IMR-90 (cell line): ENCODE data around the gene PRKCA. TPM values are rescaled to one million over a fixed set of nuclear protein-coding genes. Genes with fewer than 3 reads are reported as not detected.
"Not testable (repeated sequence)": the region's sequence is repeated elsewhere in the genome, so short reads cannot be mapped to it uniquely, and the experiment has no call there.

ENCODE experiments used
- ATAC-seq: fragments of 200-7000 bp; cut with Tn5 transposase; 2 replicates; pipeline ENCODE4 v1.9.1; 2020; ENCODE audit warnings: low read depth, mild to moderate bottlenecking, moderate library complexity
- BruUV-seq: library from RNA; stranded (reverse); fragments of 400-500 nt; replicated peaks from 2 replicates; lab custom pipeline; 2021; lab: Mats Ljungman, UMichigan
- CTCF ChIA-PET: fragments of 300-600 bp; formaldehyde crosslinking; extraction: SDS; loops from one replicate; lab custom pipeline; 2021; ENCODE audit warnings: antibody characterized with exemption; lab: Yijun Ruan, JAX
- POLR2A ChIA-PET: fragments of 300-600 bp; sonication (Branson Sonifier 250); formaldehyde crosslinking; loops from one replicate; lab custom pipeline; 2022; ENCODE audit warnings: antibody characterized with exemption; ENCODE audit not compliant: unreplicated experiment; lab: Charles Lee
- DNase-seq: peaks from one replicate; pipeline ENCODE4 v3.0.0; 2013
- H2AFZ ChIP-seq: replicated peaks from 2 replicates; pipeline ENCODE3; 2013; ENCODE audit warnings: low read length, mild to moderate bottlenecking; ENCODE audit not compliant: poor library complexity
- H2AK5ac ChIP-seq: 2 replicates; pipeline ENCODE4 v1.6.1; 2013; ENCODE audit warnings: low read depth, low read length, inconsistent platforms
- H2AK9ac ChIP-seq: replicated peaks from 2 replicates; pipeline ENCODE3; 2013; ENCODE audit warnings: mild to moderate bottlenecking, low read depth, low read length, moderate library complexity; ENCODE audit not compliant: poor library complexity
- H2BK120ac ChIP-seq: 2 replicates; pipeline ENCODE4 v1.6.1; 2013; ENCODE audit warnings: low read depth, low read length, inconsistent platforms
- H2BK15ac ChIP-seq: 3 replicates; pipeline ENCODE4 v1.6.1; 2013; ENCODE audit warnings: low read depth, low read length, inconsistent platforms
- H2BK20ac ChIP-seq: 2 replicates; pipeline ENCODE4 v1.6.1; 2013; ENCODE audit warnings: low read depth, mild to moderate bottlenecking, inconsistent platforms, low read length, moderate library complexity
- H2BK5ac ChIP-seq: 2 replicates; pipeline ENCODE4 v1.6.1; 2013; ENCODE audit warnings: mild to moderate bottlenecking, low read depth, low read length, inconsistent platforms; ENCODE audit not compliant: poor library complexity, severe bottlenecking
- H3K14ac ChIP-seq: replicated peaks from 2 replicates; pipeline ENCODE4 v1.6.1; 2013; ENCODE audit warnings: low read depth, low read length, inconsistent platforms
- H3K18ac ChIP-seq: 2 replicates; pipeline ENCODE4 v1.6.1; 2013; ENCODE audit warnings: low read depth, low read length, control low read depth
- H3K23ac ChIP-seq: 2 replicates; pipeline ENCODE4 v1.6.1; 2013; ENCODE audit warnings: low read depth, low read length, inconsistent platforms
- H3K27ac ChIP-seq: 2 replicates; pipeline ENCODE4 v1.5.1; 2013; ENCODE audit warnings: mild to moderate bottlenecking, control low read depth, low read length; ENCODE audit not compliant: insufficient read depth
- H3K27me3 ChIP-seq: 2 replicates; pipeline ENCODE4 v1.6.1; 2013; ENCODE audit warnings: low read length; ENCODE audit not compliant: control insufficient read depth, insufficient read depth
- H3K36me3 ChIP-seq: 2 replicates; pipeline ENCODE4 v1.6.1; 2013; ENCODE audit warnings: low read length, mixed read lengths; ENCODE audit not compliant: control insufficient read depth, insufficient read depth
- H3K4ac ChIP-seq: 2 replicates; pipeline ENCODE4 v1.6.1; 2013; ENCODE audit warnings: low read depth, low read length, inconsistent platforms
- H3K4me1 ChIP-seq: 2 replicates; pipeline ENCODE4 v1.6.1; 2013; ENCODE audit warnings: low read length, mixed read lengths; ENCODE audit not compliant: control insufficient read depth, insufficient read depth
- H3K4me2 ChIP-seq: 2 replicates; pipeline ENCODE4 v1.6.1; 2013; ENCODE audit warnings: low read depth, mild to moderate bottlenecking, control low read depth, low read length, moderate library complexity
- H3K4me3 ChIP-seq: 2 replicates; pipeline ENCODE4 v1.5.1; 2013; ENCODE audit warnings: low read depth, mild to moderate bottlenecking, control low read depth, low read length, moderate library complexity; ENCODE audit not compliant: insufficient read depth
- H3K56ac ChIP-seq: 2 replicates; pipeline ENCODE4 v1.6.1; 2013; ENCODE audit warnings: low read length, inconsistent platforms; ENCODE audit not compliant: insufficient read depth; ENCODE audit errors: extremely low read depth
- H3K79me1 ChIP-seq, 2 experiments: 2 replicates each; pipeline ENCODE4 v1.6.1; 2013; ENCODE audit warnings: low read length in 2 of 2, inconsistent platforms in 1 of 2, low read depth in 1 of 2
- H3K9ac ChIP-seq: 2 replicates; pipeline ENCODE4 v1.6.1; 2013; ENCODE audit warnings: low read depth, low read length, control low read depth
- H3K9me1 ChIP-seq: 2 replicates; pipeline ENCODE4 v1.6.1; 2013; ENCODE audit warnings: low read length, inconsistent platforms; ENCODE audit not compliant: insufficient read depth
- H3K9me3 ChIP-seq: 2 replicates; pipeline ENCODE4 v1.6.1; 2013; ENCODE audit warnings: low read length; ENCODE audit not compliant: control insufficient read depth, insufficient read depth
- H4K20me1 ChIP-seq: 2 replicates; pipeline ENCODE4 v1.6.1; 2013; ENCODE audit warnings: low read length, inconsistent platforms; ENCODE audit not compliant: insufficient read depth
- H4K5ac ChIP-seq: 2 replicates; pipeline ENCODE4 v1.6.1; 2013; ENCODE audit warnings: mild to moderate bottlenecking, low read depth, low read length, control low read depth
- H4K8ac ChIP-seq, 2 experiments: 2 replicates each; pipeline ENCODE4 v1.6.1; 2013; ENCODE audit warnings: low read depth in 2 of 2, low read length in 2 of 2, control low read depth in 1 of 2, inconsistent platforms in 1 of 2
- H4K91ac ChIP-seq: 2 replicates; pipeline ENCODE4 v1.6.1; 2013; ENCODE audit warnings: low read depth, low read length, inconsistent platforms; ENCODE audit not compliant: insufficient read depth
- MAFK ChIP-seq: IDR thresholded peaks from 2 replicates; pipeline ENCODE4 v1.6.1; 2012; ENCODE audit warnings: low read depth, low read length, improper control_type of control experiment
- MAZ ChIP-seq: IDR thresholded peaks from 2 replicates; pipeline ENCODE4 v1.6.1; 2012; ENCODE audit warnings: low read depth, mild to moderate bottlenecking, low read length, improper control_type of control experiment, moderate library complexity, borderline replicate concordance
- RFX5 ChIP-seq: IDR thresholded peaks from 2 replicates; pipeline ENCODE4 v1.8.0; 2012; ENCODE audit warnings: low read depth, mild to moderate bottlenecking, low read length, moderate library complexity
- USF2 ChIP-seq: fragments of 150-350 bp; IDR thresholded peaks from 2 replicates; pipeline ENCODE4 v1.6.1; 2017; ENCODE audit warnings: mild to moderate bottlenecking, antibody characterized with exemption, low read length, low read depth
- WGBS, 2 experiments: methylation state at CpG; one replicate each; pipeline versions ENCODE4 v1.1.5 to v1.1.7; 2013; ENCODE audit warnings: missing lambda C conversion rate in 2 of 2; ENCODE audit not compliant: insufficient read length in 1 of 2; ENCODE audit errors: extremely low coverage in 2 of 2; 5-methylcytosine and 5-hydroxymethylcytosine counted together
- dilution Hi-C: fragments of 300-500 bp; cut with HindIII; formaldehyde crosslinking; loops from one replicate; pipeline ENCODE4 v1.14.3; 2018; ENCODE audit warnings: low sequenced_read_pairs; ENCODE audit not compliant: unreplicated experiment
- in situ Hi-C: fragments of 300-500 bp; cut with MboI; formaldehyde crosslinking; loops from 3 replicates; pipeline ENCODE4 v1.14.3; 2019; ENCODE audit warnings: low sequenced_read_pairs, inconsistent platforms, mixed read lengths
- intact Hi-C: fragments of 100-400 bp; cut with micrococcal nuclease; formaldehyde crosslinking; loops from 2 replicates; pipeline ENCODE4 v1.10.0; 2022
- polyA plus RNA-seq, 3 experiments: library from polyadenylated mRNA; depleted of rRNA; stranded (reverse); fragments of >200 nt; gene quantifications; 2 replicates each; pipeline ENCODE4 v1.2.3, GENCODE V29; 2012; ENCODE audit warnings: low replicate concordance in 1 of 3
- total RNA-seq: library from RNA; depleted of rRNA; stranded (reverse); fragments of >200 nt; gene quantifications from 2 replicates; pipeline ENCODE4 v1.2.3, GENCODE V29; 2012

The PRKCA gene
- total and polyA plus RNA-seq, 2 of the 4 experiments (the other 2 are of a cell fraction), result 31.0 to 46.0 TPM

GRCh38 chr17:66296289-66296725 lies 6.1 kb upstream of the PRKCA start:
- dilution Hi-C loops, result no loop called here
- H3K27me3 ChIP-seq, result no peaks in the 10 kb centered on the region
- ATAC-seq (no peak), DNase-seq (no peak)
- POLR2A ChIA-PET, result no interaction called here
- no TSS peak for BruUV-seq
- no peak overlapping the region for H3K4me3 ChIP-seq
- H3K56ac ChIP-seq, result no peak overlapping the region
- H3K14ac ChIP-seq, result no peak overlapping the region
- TF ChIP-seq MAZ, result no peak
- TF ChIP-seq RFX5, result no peak
- TF ChIP-seq USF2, result no peak
- TF ChIP-seq MAFK, result no peak
- H3K27ac ChIP-seq, result no peak overlapping the region
- H3K4ac ChIP-seq, result no peak overlapping the region
- no peak overlapping the region; the same call in 1 of the 2 replicates for H2AK5ac ChIP-seq
- CTCF ChIA-PET, result interaction anchor here (0.6 kb wide), 1 partner anchor 1144 kb away, joined by 4 read pairs; no protein-coding TSS in a partner anchor
- H3K4me2 ChIP-seq, result no peak overlapping the region
- H2BK20ac ChIP-seq, result no peak overlapping the region
- WGBS, 2 experiments, result no CpG with 5 or more reads among the region's 6 CpGs
- no peaks in the 10 kb centered on the region for H4K20me1 ChIP-seq
- in situ Hi-C loops, result no loop called here
- no peak overlapping the region for H4K91ac ChIP-seq
- H2BK120ac ChIP-seq, result no peak overlapping the region
- H2AK9ac ChIP-seq, result no peak overlapping the region
- H3K18ac ChIP-seq, result no peak overlapping the region
- H3K4me1 ChIP-seq, result peaks cover under 1% of the 10 kb centered on the region; the same call in 1 of the 2 replicates
- intact Hi-C loops, result no loop called here
- H3K36me3 ChIP-seq, result no peaks in the 10 kb centered on the region
- no peaks in the 10 kb centered on the region for H3K9me1 ChIP-seq
- no peak overlapping the region for H3K9ac ChIP-seq
- no peak overlapping the region for H4K8ac ChIP-seq
- no peak overlapping the region for H2AFZ ChIP-seq
- no peak overlapping the region for H4K5ac ChIP-seq
- peaks cover 7 to 10% of the 10 kb centered on the region in 2 experiments; a peak in 3 of 4 replicates for H3K79me1 ChIP-seq
- no peaks in the 10 kb centered on the region for H3K9me3 ChIP-seq
- no peak overlapping the region for H2BK15ac ChIP-seq
- no peak overlapping the region for H3K23ac ChIP-seq
- no peak overlapping the region for H2BK5ac ChIP-seq

- no CpG with 5 or more reads among the region's 9 CpGs for WGBS, 2 experiments
- not testable (repeated sequence) for ATAC-seq
Measured at GRCh38 chr17:66297443-66297842, 5.0 kb upstream of the PRKCA start.

More at GRCh38 chr17:66297443-66297842, 5.0 kb upstream of the PRKCA start:
- H3K23ac ChIP-seq, H3K9me1 ChIP-seq, H3K36me3 ChIP-seq, BruUV-seq, H3K9me3 ChIP-seq, CTCF ChIA-PET, H3K4ac ChIP-seq, H3K9ac ChIP-seq, in situ Hi-C loops, H3K18ac ChIP-seq, DNase-seq, dilution Hi-C loops, H4K20me1 ChIP-seq, H4K91ac ChIP-seq, H2BK5ac ChIP-seq, H4K8ac ChIP-seq, H4K5ac ChIP-seq, H2AK9ac ChIP-seq, H3K4me3 ChIP-seq, H2AK5ac ChIP-seq, H2AFZ ChIP-seq, H3K27me3 ChIP-seq, H2BK20ac ChIP-seq, H3K14ac ChIP-seq, H3K4me1 ChIP-seq, H3K4me2 ChIP-seq, H3K27ac ChIP-seq, POLR2A ChIA-PET, H3K56ac ChIP-seq, H2BK15ac ChIP-seq, H2BK120ac ChIP-seq, intact Hi-C loops: not testable (repeated sequence)
- peaks cover 15 to 16% of the 10 kb centered on the region in 2 experiments for H3K79me1 ChIP-seq
